ENCODE data around the gene ARHGAP18. TPM values are rescaled to one million over a fixed set of nuclear protein-coding genes. Genes with fewer than 3 reads are reported as not detected.

ARHGAP18 gene
- total and polyA plus RNA-seq, 10 of the 15 experiments (the other 5 are each of a cell fraction or from before 2014, with no cell fraction given) = 18.2 to 52.2 (median 31.7) TPM

- TF ChIP-seq, protein P1, sequence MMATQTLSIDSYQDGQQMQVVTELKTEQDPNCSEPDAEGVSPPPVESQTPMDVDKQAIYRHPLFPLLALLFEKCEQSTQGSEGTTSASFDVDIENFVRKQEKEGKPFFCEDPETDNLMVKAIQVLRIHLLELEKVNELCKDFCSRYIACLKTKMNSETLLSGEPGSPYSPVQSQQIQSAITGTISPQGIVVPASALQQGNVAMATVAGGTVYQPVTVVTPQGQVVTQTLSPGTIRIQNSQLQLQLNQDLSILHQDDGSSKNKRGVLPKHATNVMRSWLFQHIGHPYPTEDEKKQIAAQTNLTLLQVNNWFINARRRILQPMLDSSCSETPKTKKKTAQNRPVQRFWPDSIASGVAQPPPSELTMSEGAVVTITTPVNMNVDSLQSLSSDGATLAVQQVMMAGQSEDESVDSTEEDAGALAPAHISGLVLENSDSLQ (IDR thresholded peaks at IDR 0.05) = peak; percentile 29; the same call in 1 of the 2 replicates
- TF ChIP-seq EED (IDR thresholded peaks at IDR 0.05; ENCODE audit: low read depth) (no peak), SP1 (IDR thresholded peaks at IDR 0.05; ENCODE audit: low read depth, low read length) (peak; percentile 44), NRF1 (conservative IDR thresholded peaks at IDR 0.05; ENCODE audit: low read depth, low read length) (no peak), NR2F1 (conservative IDR thresholded peaks at IDR 0.05) (no peak), ZZZ3 (IDR thresholded peaks at IDR 0.05; ENCODE audit: control insufficient read depth, insufficient read length, low read depth) (no peak), ZNF24 (IDR thresholded peaks at IDR 0.05) (no peak), SMAD5 (IDR thresholded peaks at IDR 0.05; ENCODE audit: low read depth) (no peak), NR2C1 (IDR thresholded peaks at IDR 0.05) (no peak), PAX5 (IDR thresholded peaks at IDR 0.05; ENCODE audit: borderline replicate concordance, low read depth, low read length) (no peak), ESRRA (IDR thresholded peaks at IDR 0.05; ENCODE audit: low read length) (no peak), HDAC6 (IDR thresholded peaks at IDR 0.05; ENCODE audit: unreplicated experiment) (no peak), BCL11A (IDR thresholded peaks at IDR 0.05; ENCODE audit: low read depth, low read length) (peak; percentile 73), USF2 (IDR thresholded peaks at IDR 0.05; ENCODE audit: borderline replicate concordance, low read depth, low read length) (no peak), ZBTB4 (CRISPR knock-in tag; IDR thresholded peaks at IDR 0.05) (no peak), RELB (IDR thresholded peaks at IDR 0.05; ENCODE audit: low read depth) (no peak), MEF2A (IDR thresholded peaks at IDR 0.05; ENCODE audit: insufficient read depth, low read depth, low read length) (peak; percentile 89), NFXL1 (IDR thresholded peaks at IDR 0.05; ENCODE audit: borderline replicate concordance) (no peak), GATAD2B (conservative IDR thresholded peaks at IDR 0.05; ENCODE audit: low read depth) (no peak)
- TF ChIP-seq, protein P2, sequence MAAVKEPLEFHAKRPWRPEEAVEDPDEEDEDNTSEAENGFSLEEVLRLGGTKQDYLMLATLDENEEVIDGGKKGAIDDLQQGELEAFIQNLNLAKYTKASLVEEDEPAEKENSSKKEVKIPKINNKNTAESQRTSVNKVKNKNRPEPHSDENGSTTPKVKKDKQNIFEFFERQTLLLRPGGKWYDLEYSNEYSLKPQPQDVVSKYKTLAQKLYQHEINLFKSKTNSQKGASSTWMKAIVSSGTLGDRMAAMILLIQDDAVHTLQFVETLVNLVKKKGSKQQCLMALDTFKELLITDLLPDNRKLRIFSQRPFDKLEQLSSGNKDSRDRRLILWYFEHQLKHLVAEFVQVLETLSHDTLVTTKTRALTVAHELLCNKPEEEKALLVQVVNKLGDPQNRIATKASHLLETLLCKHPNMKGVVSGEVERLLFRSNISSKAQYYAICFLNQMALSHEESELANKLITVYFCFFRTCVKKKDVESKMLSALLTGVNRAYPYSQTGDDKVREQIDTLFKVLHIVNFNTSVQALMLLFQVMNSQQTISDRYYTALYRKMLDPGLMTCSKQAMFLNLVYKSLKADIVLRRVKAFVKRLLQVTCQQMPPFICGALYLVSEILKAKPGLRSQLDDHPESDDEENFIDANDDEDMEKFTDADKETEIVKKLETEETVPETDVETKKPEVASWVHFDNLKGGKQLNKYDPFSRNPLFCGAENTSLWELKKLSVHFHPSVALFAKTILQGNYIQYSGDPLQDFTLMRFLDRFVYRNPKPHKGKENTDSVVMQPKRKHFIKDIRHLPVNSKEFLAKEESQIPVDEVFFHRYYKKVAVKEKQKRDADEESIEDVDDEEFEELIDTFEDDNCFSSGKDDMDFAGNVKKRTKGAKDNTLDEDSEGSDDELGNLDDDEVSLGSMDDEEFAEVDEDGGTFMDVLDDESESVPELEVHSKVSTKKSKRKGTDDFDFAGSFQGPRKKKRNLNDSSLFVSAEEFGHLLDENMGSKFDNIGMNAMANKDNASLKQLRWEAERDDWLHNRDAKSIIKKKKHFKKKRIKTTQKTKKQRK (IDR thresholded peaks at IDR 0.05; ENCODE audit: low read depth, low read length) = no peak
- TF ChIP-seq, protein P3, sequence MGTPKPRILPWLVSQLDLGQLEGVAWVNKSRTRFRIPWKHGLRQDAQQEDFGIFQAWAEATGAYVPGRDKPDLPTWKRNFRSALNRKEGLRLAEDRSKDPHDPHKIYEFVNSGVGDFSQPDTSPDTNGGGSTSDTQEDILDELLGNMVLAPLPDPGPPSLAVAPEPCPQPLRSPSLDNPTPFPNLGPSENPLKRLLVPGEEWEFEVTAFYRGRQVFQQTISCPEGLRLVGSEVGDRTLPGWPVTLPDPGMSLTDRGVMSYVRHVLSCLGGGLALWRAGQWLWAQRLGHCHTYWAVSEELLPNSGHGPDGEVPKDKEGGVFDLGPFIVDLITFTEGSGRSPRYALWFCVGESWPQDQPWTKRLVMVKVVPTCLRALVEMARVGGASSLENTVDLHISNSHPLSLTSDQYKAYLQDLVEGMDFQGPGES (IDR thresholded peaks at IDR 0.05) = no peak
These were observed 39.8 kb upstream of the ARHGAP18 start (continued) for GRCh38 chr6:129749749-129750120.

Data from GM12878 (cell line).